Neural cell (in vitro differentiated cells): Measurements from ENCODE around the gene CTNNA2. TPM values are rescaled to one million over a fixed set of nuclear protein-coding genes. Genes with fewer than 3 reads are reported as not detected.

Experiments used
- H2AFZ ChIP-seq: fragments of 200-600, 300-800 bp; sonication (generic), shearing (Covaris generic); 2 replicates; pipeline ENCODE4 v1.6.0; 2014; ENCODE audit warnings: low read depth, mild to moderate bottlenecking, antibody characterized with exemption, low read length, moderate library complexity
- H3F3A ChIP-seq: fragments of 200-600 bp; shearing (Covaris generic); 2 replicates; pipeline ENCODE4 v1.6.1; 2016; ENCODE audit warnings: mild to moderate bottlenecking, moderate library complexity, mixed read lengths, antibody characterized with exemption, low read length; ENCODE audit not compliant: insufficient read depth, poor library complexity, severe bottlenecking
- H3K27ac ChIP-seq: fragments of 200-600, 300-800 bp; sonication (generic), shearing (Covaris generic); 2 replicates; pipeline ENCODE4 v1.5.1; 2014; ENCODE audit warnings: mild to moderate bottlenecking, low read length, moderate library complexity
- H3K27me3 ChIP-seq: fragments of 300-800, 200-600 bp; sonication (generic), shearing (Covaris generic); 2 replicates; pipeline ENCODE4 v1.6.0; 2014; ENCODE audit warnings: mild to moderate bottlenecking, low read depth, low read length, moderate library complexity; ENCODE audit not compliant: insufficient read depth
- H3K36me3 ChIP-seq: fragments of 300-800, 200-600 bp; sonication (generic), shearing (Covaris generic); 2 replicates; pipeline ENCODE4 v1.5.1; 2014; ENCODE audit warnings: mild to moderate bottlenecking, antibody characterized with exemption, low read length, moderate library complexity; ENCODE audit not compliant: insufficient read depth
- H3K4me2 ChIP-seq: fragments of 300-800, 200-600 bp; sonication (generic), shearing (Covaris generic); 2 replicates; pipeline ENCODE4 v1.6.0; 2014; ENCODE audit warnings: mild to moderate bottlenecking, low read length
- H3K4me3 ChIP-seq: fragments of 300-800, 200-600 bp; sonication (generic), shearing (Covaris generic); 2 replicates; pipeline ENCODE4 v1.5.1; 2014; ENCODE audit warnings: mild to moderate bottlenecking, low read length, moderate library complexity
- H3K79me2 ChIP-seq: fragments of 200-600 bp; shearing (Covaris generic); replicated peaks from 2 replicates; pipeline ENCODE4 v1.6.0; 2014; ENCODE audit warnings: mild to moderate bottlenecking, low read length, moderate library complexity; ENCODE audit not compliant: insufficient read depth
- H3K9ac ChIP-seq: fragments of 300-800, 200-600 bp; sonication (generic), shearing (Covaris generic); 2 replicates; pipeline ENCODE4 v1.6.1; 2016; ENCODE audit warnings: mild to moderate bottlenecking, low read length, mixed read lengths
- H3K9me2 ChIP-seq: fragments of 200-600 bp; shearing (Covaris generic); 2 replicates; pipeline ENCODE4 v1.6.1; 2016; ENCODE audit warnings: mild to moderate bottlenecking, low read length, mixed read lengths; ENCODE audit not compliant: insufficient read depth
- H3K9me3 ChIP-seq: fragments of 200-600, 300-800 bp; sonication (generic), shearing (Covaris generic); 2 replicates; pipeline ENCODE4 v1.6.1; 2016; ENCODE audit warnings: mild to moderate bottlenecking, mixed run types, low read length, moderate library complexity, mixed read lengths
- H4K20me1 ChIP-seq: fragments of 200-600 bp; shearing (Covaris generic); 2 replicates; pipeline ENCODE4 v1.6.1; 2016; ENCODE audit warnings: mild to moderate bottlenecking, mixed run types; ENCODE audit not compliant: insufficient read depth
- CTCF ChIP-seq: fragments of 450-650 bp; IDR thresholded peaks from 2 replicates; pipeline ENCODE4 v1.5.1; 2014; ENCODE audit warnings: antibody characterized with exemption, mild to moderate bottlenecking, moderate library complexity; ENCODE audit not compliant: poor library complexity, severe bottlenecking
- EP300 ChIP-seq: fragments of 450-650 bp; conservative IDR thresholded peaks from 2 replicates; pipeline ENCODE4 v1.6.1; 2014; ENCODE audit warnings: antibody characterized with exemption, mild to moderate bottlenecking, moderate library complexity; ENCODE audit not compliant: poor library complexity, severe bottlenecking
- EZH2 ChIP-seq: fragments of 200-600, 300-800 bp; shearing (Covaris generic), sonication (generic); IDR thresholded peaks from 2 replicates; pipeline ENCODE4 v1.6.1; 2014; ENCODE audit warnings: antibody characterized with exemption, low read length, borderline replicate concordance, mild to moderate bottlenecking; ENCODE audit not compliant: insufficient read depth, poor library complexity, severe bottlenecking
- MXI1 ChIP-seq: fragments of 450-650 bp; conservative IDR thresholded peaks from 2 replicates; pipeline ENCODE4 v1.6.1; 2014; ENCODE audit warnings: antibody characterized with exemption, mild to moderate bottlenecking; ENCODE audit not compliant: poor library complexity, severe bottlenecking
- POLR2AphosphoS5 ChIP-seq: IDR thresholded peaks from 2 replicates; pipeline ENCODE4 v1.6.1; 2012
- RAD21 ChIP-seq: fragments of 450-650 bp; conservative IDR thresholded peaks from 2 replicates; pipeline ENCODE4 v1.6.1; 2014; ENCODE audit warnings: antibody characterized with exemption, mild to moderate bottlenecking, moderate library complexity
- SMC3 ChIP-seq: fragments of 450-650 bp; conservative IDR thresholded peaks from 2 replicates; pipeline ENCODE4 v1.6.1; 2014; ENCODE audit warnings: antibody characterized with exemption, mild to moderate bottlenecking, moderate library complexity; ENCODE audit not compliant: poor library complexity
- TAF1 ChIP-seq: IDR thresholded peaks from 2 replicates; pipeline ENCODE4 v1.6.1; 2012; ENCODE audit warnings: low read depth
- polyA plus RNA-seq: library from polyadenylated mRNA; depleted of rRNA; stranded (reverse); fragments of >200 nt; gene quantifications from 2 replicates; pipeline ENCODE4 v1.2.3, GENCODE V29; 2014
- TF ChIP-seq, protein P1 (sequence below): IDR thresholded peaks from 2 replicates; pipeline ENCODE4 v1.6.1; 2012; ENCODE audit warnings: borderline replicate concordance

The CTNNA2 gene
- polyA plus RNA-seq, 1 donor from 2014 or later: 194 TPM

DNA sequence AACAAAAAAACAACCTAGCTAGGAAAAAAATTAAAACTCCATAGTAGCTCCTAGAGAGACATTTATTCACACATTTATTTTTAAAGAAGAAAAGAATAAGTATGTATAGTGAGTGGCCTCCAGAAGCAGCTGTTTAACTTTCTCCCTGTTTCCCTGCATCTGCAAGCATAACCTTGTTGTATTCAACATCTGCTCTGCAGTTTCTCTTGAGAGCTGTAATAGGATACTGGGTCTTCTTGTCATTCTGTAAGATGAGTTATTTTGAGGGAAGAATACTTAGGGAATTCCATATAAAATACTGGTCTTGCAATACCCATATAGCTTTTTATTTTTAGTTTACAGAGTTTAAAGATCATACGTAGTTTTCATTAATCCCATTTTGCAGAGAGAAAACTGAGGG is 545.1 kb downstream of the CTNNA2 start:
- Histone ChIP-seq H4K20me1 (no peaks in the 10 kb centered on the region), H3K4me3 (no peak overlapping the region), H3K27me3 (no peaks in the 10 kb centered on the region), H3K9me3 (no peaks in the 10 kb centered on the region), H3F3A (no peaks in the 10 kb centered on the region), H3K4me2 (no peak overlapping the region), H3K27ac (no peak overlapping the region), H2AFZ (no peak overlapping the region), H3K9me2 (no peaks in the 10 kb centered on the region), H3K9ac (no peak overlapping the region), H3K79me2 (no peaks in the 10 kb centered on the region), H3K36me3 (no peaks in the 10 kb centered on the region)
- TF ChIP-seq EZH2 (no peak), POLR2AphosphoS5 (no peak), RAD21 (no peak), SMC3 (no peak), TAF1 (no peak), EP300 (no peak), CTCF (no peak), MXI1 (no peak)
- TF ChIP-seq, protein P1, sequence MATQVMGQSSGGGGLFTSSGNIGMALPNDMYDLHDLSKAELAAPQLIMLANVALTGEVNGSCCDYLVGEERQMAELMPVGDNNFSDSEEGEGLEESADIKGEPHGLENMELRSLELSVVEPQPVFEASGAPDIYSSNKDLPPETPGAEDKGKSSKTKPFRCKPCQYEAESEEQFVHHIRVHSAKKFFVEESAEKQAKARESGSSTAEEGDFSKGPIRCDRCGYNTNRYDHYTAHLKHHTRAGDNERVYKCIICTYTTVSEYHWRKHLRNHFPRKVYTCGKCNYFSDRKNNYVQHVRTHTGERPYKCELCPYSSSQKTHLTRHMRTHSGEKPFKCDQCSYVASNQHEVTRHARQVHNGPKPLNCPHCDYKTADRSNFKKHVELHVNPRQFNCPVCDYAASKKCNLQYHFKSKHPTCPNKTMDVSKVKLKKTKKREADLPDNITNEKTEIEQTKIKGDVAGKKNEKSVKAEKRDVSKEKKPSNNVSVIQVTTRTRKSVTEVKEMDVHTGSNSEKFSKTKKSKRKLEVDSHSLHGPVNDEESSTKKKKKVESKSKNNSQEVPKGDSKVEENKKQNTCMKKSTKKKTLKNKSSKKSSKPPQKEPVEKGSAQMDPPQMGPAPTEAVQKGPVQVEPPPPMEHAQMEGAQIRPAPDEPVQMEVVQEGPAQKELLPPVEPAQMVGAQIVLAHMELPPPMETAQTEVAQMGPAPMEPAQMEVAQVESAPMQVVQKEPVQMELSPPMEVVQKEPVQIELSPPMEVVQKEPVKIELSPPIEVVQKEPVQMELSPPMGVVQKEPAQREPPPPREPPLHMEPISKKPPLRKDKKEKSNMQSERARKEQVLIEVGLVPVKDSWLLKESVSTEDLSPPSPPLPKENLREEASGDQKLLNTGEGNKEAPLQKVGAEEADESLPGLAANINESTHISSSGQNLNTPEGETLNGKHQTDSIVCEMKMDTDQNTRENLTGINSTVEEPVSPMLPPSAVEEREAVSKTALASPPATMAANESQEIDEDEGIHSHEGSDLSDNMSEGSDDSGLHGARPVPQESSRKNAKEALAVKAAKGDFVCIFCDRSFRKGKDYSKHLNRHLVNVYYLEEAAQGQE: no peak

DNA sequence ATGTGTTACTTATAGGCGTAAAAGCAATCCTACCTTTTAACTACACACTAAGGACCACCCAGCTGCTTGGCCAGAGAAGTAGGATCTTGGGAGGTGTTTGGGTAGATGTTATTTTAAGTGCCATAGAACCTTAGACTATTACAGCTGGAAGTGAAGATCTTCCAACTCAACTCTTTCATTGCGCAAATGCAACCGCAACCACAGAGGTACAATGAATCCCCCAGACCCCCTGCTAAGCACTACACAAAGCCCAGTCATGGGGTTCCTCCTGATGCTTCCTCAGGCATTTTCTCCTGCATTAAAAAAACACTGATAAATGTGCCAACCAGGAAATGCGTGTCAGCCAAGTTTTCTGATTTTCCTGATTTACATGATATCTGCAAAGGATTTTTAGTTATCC is 545.7 kb downstream of the CTNNA2 start:
- Histone ChIP-seq H3F3A (no peaks in the 10 kb centered on the region), H3K9me3 (no peaks in the 10 kb centered on the region), H3K27ac (no peak overlapping the region), H3K36me3 (no peaks in the 10 kb centered on the region), H3K4me2 (no peak overlapping the region), H3K27me3 (no peaks in the 10 kb centered on the region), H2AFZ (no peak overlapping the region), H3K9ac (no peak overlapping the region), H3K4me3 (no peak overlapping the region), H3K79me2 (no peaks in the 10 kb centered on the region), H4K20me1 (no peaks in the 10 kb centered on the region), H3K9me2 (no peaks in the 10 kb centered on the region)
- TF ChIP-seq POLR2AphosphoS5 (no peak), RAD21 (no peak), MXI1 (no peak), EP300 (no peak), TAF1 (no peak), EZH2 (no peak)
- TF ChIP-seq, protein P1: no peak
